Brain pericyte (primary cell): ENCODE results near the gene C16orf46.
"Not testable (repeated sequence)": the region's sequence is repeated elsewhere in the genome, so short reads cannot be mapped to it uniquely, and the experiment has no call there.

Experiments used
- DNase-seq: peaks from one replicate; pipeline ENCODE4 v3.0.0-alpha.2; 2012; ENCODE audit warnings: low read depth, low spot score

C16orf46 gene

GRCh38 chr16:81077076-81077940, at the start of gene C16orf46:
Gene C16orf46, minus strand, starts transcription at chr16:81077238. Its CDS starts 13,283 bp downstream, at chr16:81063955.
- DNase-seq = peak; percentile 93

- no peak for DNase-seq
Measured at GRCh38 chr16:81123092-81123852, 46.2 kb upstream of the C16orf46 start.

GRCh38 chr16:81121474-81121990, 44.5 kb upstream of the C16orf46 start:
- no peak for DNase-seq

- DNase-seq = no peak
Measured at GRCh38 chr16:81117436-81117835, 40.4 kb upstream of the C16orf46 start.

GRCh38 chr16:81116285-81116684, 39.2 kb upstream of the C16orf46 start:
- DNase-seq = no peak

- no peak for DNase-seq
Measured at GRCh38 chr16:81112453-81112852, 35.4 kb upstream of the C16orf46 start.

GRCh38 chr16:81109274-81109673, 32.2 kb upstream of the C16orf46 start:
- DNase-seq = not testable (repeated sequence)

GRCh38 chr16:81107511-81107910, 30.5 kb upstream of the C16orf46 start:
- DNase-seq = no peak

GRCh38 chr16:81106826-81107503, 29.9 kb upstream of the C16orf46 start:
- DNase-seq = no peak

- DNase-seq = no peak
Measured at GRCh38 chr16:81105946-81106345, 28.9 kb upstream of the C16orf46 start.

GRCh38 chr16:81101702-81102101, 24.7 kb upstream of the C16orf46 start:
- no peak for DNase-seq

GRCh38 chr16:81099958-81100357, 22.9 kb upstream of the C16orf46 start:
- no peak for DNase-seq

- DNase-seq = no peak
Measured at GRCh38 chr16:81097230-81097629, 20.2 kb upstream of the C16orf46 start.

- DNase-seq = no peak
Measured at GRCh38 chr16:81096715-81097208, 19.7 kb upstream of the C16orf46 start.

- peak; percentile 97 for DNase-seq
Measured at GRCh38 chr16:81095953-81096714, 19.1 kb upstream of the C16orf46 start, which contains the start of gene GCSH. Gene GCSH, minus strand, starts transcription at chr16:81096395. Its CDS starts 117 bp downstream, at chr16:81096278.

GRCh38 chr16:81095653-81095952, 18.6 kb upstream of the C16orf46 start:
- DNase-seq = no peak

GRCh38 chr16:81094771-81095251, 17.8 kb upstream of the C16orf46 start:
- DNase-seq = no peak

GRCh38 chr16:81088836-81089235, 11.8 kb upstream of the C16orf46 start:
- DNase-seq = no peak

- no peak for DNase-seq
Measured at GRCh38 chr16:81081014-81081413, 4.0 kb upstream of the C16orf46 start.

GRCh38 chr16:81080233-81080632, 3.2 kb upstream of the C16orf46 start:
- no peak for DNase-seq

- DNase-seq = no peak
Measured at GRCh38 chr16:81076566-81077075, 417 bp downstream of the C16orf46 start.
